H1 (cell line): ENCODE data around the gene FSTL4. TPM values are rescaled to one million over a fixed set of nuclear protein-coding genes. Genes with fewer than 3 reads are reported as not detected.

ENCODE experiments used
- CTCF ChIA-PET: fragments of 300-600 bp; sonication (Branson Sonifier 250); formaldehyde crosslinking; loops from one replicate; lab custom pipeline; 2021; ENCODE audit not compliant: partially characterized antibody; lab: Charles Lee
- POLR2A ChIA-PET: fragments of 300-600 bp; sonication (Branson Sonifier 250); formaldehyde crosslinking; loops from one replicate; lab custom pipeline; 2021; ENCODE audit warnings: inconsistent platforms; ENCODE audit not compliant: partially characterized antibody; lab: Charles Lee
- DNase-seq, 2 experiments: peaks; one replicate each; pipeline versions ENCODE4 v3.0.0 to v3.0.0-alpha.2; 2010 to 2022; ENCODE audit warnings: low spot score in 2 of 2, low read depth in 1 of 2, mixed read lengths in 1 of 2
- FAIRE-seq: peaks from 2 replicates; lab custom pipeline; 2011; peaks lifted over from hg19 to GRCh38; lab: Jason Lieb, UNC
- H2AFZ ChIP-seq: 2 replicates; pipeline ENCODE4 v1.8.1; 2012; ENCODE audit warnings: low read length, inconsistent platforms
- H2AK5ac ChIP-seq: 2 replicates; pipeline ENCODE4 v1.6.1; 2013; ENCODE audit warnings: low read depth, low read length
- H2BK120ac ChIP-seq: replicated peaks from 2 replicates; pipeline ENCODE3; 2013; ENCODE audit warnings: low read depth, low read length, inconsistent platforms
- H2BK12ac ChIP-seq: 2 replicates; pipeline ENCODE4 v1.6.1; 2013; ENCODE audit warnings: low read depth, low read length
- H2BK15ac ChIP-seq: 2 replicates; pipeline ENCODE4 v1.6.1; 2013; ENCODE audit warnings: low read length
- H2BK20ac ChIP-seq: 2 replicates; pipeline ENCODE4 v1.6.1; 2013; ENCODE audit warnings: low read length
- H2BK5ac ChIP-seq: 2 replicates; pipeline ENCODE4 v1.6.1; 2013; ENCODE audit warnings: low read depth, low read length
- H3K14ac ChIP-seq: 2 replicates; pipeline ENCODE4 v1.6.1; 2013; ENCODE audit warnings: inconsistent platforms; ENCODE audit not compliant: insufficient read length
- H3K18ac ChIP-seq: 2 replicates; pipeline ENCODE4 v1.6.1; 2013; ENCODE audit warnings: low read length; ENCODE audit errors: extremely low read depth
- H3K23ac ChIP-seq: 2 replicates; pipeline ENCODE4 v1.6.1; 2013; ENCODE audit warnings: inconsistent platforms; ENCODE audit not compliant: insufficient read length
- H3K23me2 ChIP-seq: 2 replicates; pipeline ENCODE4 v1.6.1; 2013; ENCODE audit warnings: low read depth, low read length
- H3K27ac ChIP-seq: 2 replicates; pipeline ENCODE4 v1.6.1; 2011; ENCODE audit warnings: low read depth, low read length, inconsistent platforms
- H3K27me3 ChIP-seq, 4 experiments: replicated peaks in 1 of 4; 1 replicate in 1 of 4; 2 replicates in 3 of 4; pipeline versions ENCODE4 v1.6.1 to v1.8.1; 2011 to 2013; ENCODE audit warnings: low read length in 3 of 4, mild to moderate bottlenecking in 3 of 4, inconsistent platforms in 2 of 4, mixed read lengths in 2 of 4, moderate library complexity in 1 of 4; ENCODE audit not compliant: control insufficient read depth in 3 of 4, insufficient read depth in 3 of 4; ENCODE audit errors: extremely low read depth in 1 of 4
- H3K36me3 ChIP-seq, 4 experiments: 2 replicates each; pipeline versions ENCODE4 v1.6.1 to v1.8.1; 2011 to 2013; ENCODE audit warnings: mild to moderate bottlenecking in 4 of 4, low read length in 3 of 4, moderate library complexity in 2 of 4, control low read depth in 1 of 4, inconsistent platforms in 1 of 4; ENCODE audit not compliant: insufficient read depth in 4 of 4, control insufficient read depth in 2 of 4
- H3K4ac ChIP-seq: replicated peaks from 2 replicates; pipeline ENCODE3; 2013; ENCODE audit warnings: low read length, low read depth, mixed read lengths, inconsistent platforms; ENCODE audit not compliant: insufficient read length
- H3K4me1 ChIP-seq, 4 experiments: replicated peaks in 1 of 4; 1 replicate in 1 of 4; 2 replicates in 3 of 4; pipeline versions ENCODE4 v1.6.1 to v1.8.1; 2011 to 2013; ENCODE audit warnings: low read length in 3 of 4, inconsistent platforms in 2 of 4, mixed read lengths in 1 of 4; ENCODE audit not compliant: insufficient read depth in 4 of 4, control insufficient read depth in 3 of 4
- H3K4me2 ChIP-seq, 2 experiments: 2 replicates each; pipeline versions ENCODE4 v1.6.1 to v1.8.1; 2011 to 2013; ENCODE audit warnings: low read depth in 2 of 2, low read length in 2 of 2, control low read depth in 1 of 2, inconsistent platforms in 1 of 2, mild to moderate bottlenecking in 1 of 2; ENCODE audit not compliant: insufficient read depth in 1 of 2
- H3K4me3 ChIP-seq, 4 experiments: fragments of 200-600, 300-600 bp in 1 of 4; sonication (generic), shearing (Covaris generic), sonication (Bioruptor Twin) in 1 of 4; 2 replicates each; pipeline versions ENCODE4 v1.5.1 to v1.8.1; 2011 to 2016; ENCODE audit warnings: low read length in 4 of 4, low read depth in 3 of 4, control low read depth in 2 of 4, inconsistent platforms in 2 of 4, mild to moderate bottlenecking in 2 of 4, mixed read lengths in 1 of 4, moderate library complexity in 1 of 4; ENCODE audit not compliant: insufficient read depth in 2 of 4; ENCODE audit errors: extremely low read depth in 1 of 4
- H3K56ac ChIP-seq: replicated peaks from 2 replicates; pipeline ENCODE3; 2013; ENCODE audit warnings: low read depth, mild to moderate bottlenecking, mixed read lengths, low read length, inconsistent platforms; ENCODE audit not compliant: insufficient read length
- H3K79me1 ChIP-seq: 2 replicates; pipeline ENCODE4 v1.6.1; 2013; ENCODE audit warnings: low read depth, low read length, control low read depth
- H3K79me2 ChIP-seq, 2 experiments: 2 replicates each; pipeline versions ENCODE4 v1.6.1 to v1.8.1; 2012 to 2013; ENCODE audit warnings: low read length in 2 of 2, mild to moderate bottlenecking in 2 of 2, inconsistent platforms in 1 of 2; ENCODE audit not compliant: insufficient read depth in 2 of 2, control insufficient read depth in 1 of 2
- H3K9ac ChIP-seq, 4 experiments: replicated peaks in 1 of 4; 1 replicate in 1 of 4; 2 replicates in 3 of 4; pipeline versions ENCODE4 v1.6.1 to v1.8.1; 2011 to 2013; ENCODE audit warnings: low read depth in 3 of 4, low read length in 3 of 4, control low read depth in 2 of 4, mild to moderate bottlenecking in 2 of 4, moderate library complexity in 2 of 4, inconsistent platforms in 1 of 4; ENCODE audit errors: extremely low read depth in 1 of 4
- H3K9me3 ChIP-seq, 2 experiments: 2 replicates each; pipeline versions ENCODE4 v1.6.1 to v1.8.1; 2012 to 2013; ENCODE audit warnings: mild to moderate bottlenecking in 2 of 2, moderate library complexity in 2 of 2, control low read depth in 1 of 2, inconsistent platforms in 1 of 2, low read depth in 1 of 2, low read length in 1 of 2, mixed read lengths in 1 of 2; ENCODE audit not compliant: insufficient read depth in 2 of 2
- H4K20me1 ChIP-seq, 2 experiments: replicated peaks in 1 of 2; 2 replicates each; pipeline versions ENCODE3 to v1.8.1; 2011 to 2013; ENCODE audit warnings: inconsistent platforms in 2 of 2, low read length in 2 of 2, mild to moderate bottlenecking in 1 of 2; ENCODE audit not compliant: insufficient read depth in 2 of 2, control insufficient read depth in 1 of 2
- H4K5ac ChIP-seq: 2 replicates; pipeline ENCODE4 v1.6.1; 2013; ENCODE audit warnings: low read length, low read depth, mixed read lengths, inconsistent platforms; ENCODE audit not compliant: insufficient read length
- H4K8ac ChIP-seq: 2 replicates; pipeline ENCODE4 v1.8.0; 2013; ENCODE audit warnings: mild to moderate bottlenecking, moderate library complexity, low read length, inconsistent platforms; ENCODE audit not compliant: insufficient read depth; ENCODE audit errors: extremely low read depth
- H4K91ac ChIP-seq: replicated peaks from 2 replicates; pipeline ENCODE3; 2013; ENCODE audit warnings: low read length, mixed read lengths, inconsistent platforms; ENCODE audit not compliant: insufficient read length
- FOSL1 ChIP-seq: IDR thresholded peaks from 2 replicates; pipeline ENCODE4 v1.6.1; 2011; ENCODE audit warnings: mild to moderate bottlenecking, low read depth, low read length, moderate library complexity; ENCODE audit not compliant: insufficient read depth
- KDM1A ChIP-seq: fragments of 200-600, 300-600 bp; sonication (generic); IDR thresholded peaks from 2 replicates; pipeline ENCODE4 v1.7.1; 2016; ENCODE audit warnings: mild to moderate bottlenecking, low read length, borderline replicate concordance
- KDM5A ChIP-seq: fragments of 200-600 bp; IDR thresholded peaks from 2 replicates; pipeline ENCODE4 v1.7.1; 2012; ENCODE audit warnings: mild to moderate bottlenecking, low read length, inconsistent platforms, mixed read lengths
- WGBS, 2 experiments: shearing (Covaris generic) in 1 of 2; methylation state at CpG; one replicate each; pipeline versions ENCODE4 v1.1.6 to v1.1.7; 2013 to 2015; ENCODE audit warnings: low lambda C conversion rate in 2 of 2, mixed read lengths in 2 of 2, inconsistent platforms in 1 of 2, low coverage in 1 of 2, missing lambda C conversion rate in 1 of 2; ENCODE audit not compliant: insufficient replicate concordance in 2 of 2, insufficient coverage in 1 of 2, insufficient read length in 1 of 2; ENCODE audit errors: extremely low coverage in 1 of 2, missing lambda C conversion rate in 1 of 2; 5-methylcytosine and 5-hydroxymethylcytosine counted together
- polyA plus RNA-seq, 7 experiments: library from polyadenylated mRNA; depleted of rRNA in 3 of 7; stranded (reverse) in 5 of 7; unstranded in 2 of 7; fragments of >200 nt in 5 of 7; fragments of 200-250 nt in 2 of 7; gene quantifications; 1 replicate in 5 of 7; 2 replicates in 1 of 7; 4 replicates in 1 of 7; pipeline versions ENCODE4 v1.2.1 to v1.2.3, GENCODE V29; 2011 to 2013; ENCODE audit warnings: missing spikeins in 2 of 7, mixed read lengths in 2 of 7
- total RNA-seq: library from RNA; stranded (reverse); fragmentation: NEBNext Ultra II Directional; extraction: Animal tissue kit (Norgen Biotek cat#: 25700); gene quantifications from 2 replicates; pipeline ENCODE4 v1.2.1, GENCODE V29; 2021
- TF ChIP-seq, protein P1 (sequence below): IDR thresholded peaks from 2 replicates; pipeline ENCODE4 v1.6.1; 2011; ENCODE audit warnings: low read length, improper control_type of control experiment

FSTL4 gene
- total and polyA plus RNA-seq, 2 of the 8 experiments (the other 6 are each of a cell fraction or from before 2014, with no cell fraction given), result 3.1 to 4.1 TPM

- WGBS, 2 experiments, result 87% methylated on average over 6 of the region's 6 CpGs; no CpG with 5 or more reads in 1 of the 2 experiments
- POLR2A ChIA-PET, result no interaction called here
- H3K23me2 ChIP-seq, result no peaks in the 10 kb centered on the region
- no peak overlapping the region for H3K4ac ChIP-seq
- no peak overlapping the region for H2BK120ac ChIP-seq
- no peaks in the 10 kb centered on the region for H3K36me3 ChIP-seq
- TF ChIP-seq KDM5A (no peak), KDM1A (no peak), FOSL1 (no peak)
- TF ChIP-seq, protein P1, sequence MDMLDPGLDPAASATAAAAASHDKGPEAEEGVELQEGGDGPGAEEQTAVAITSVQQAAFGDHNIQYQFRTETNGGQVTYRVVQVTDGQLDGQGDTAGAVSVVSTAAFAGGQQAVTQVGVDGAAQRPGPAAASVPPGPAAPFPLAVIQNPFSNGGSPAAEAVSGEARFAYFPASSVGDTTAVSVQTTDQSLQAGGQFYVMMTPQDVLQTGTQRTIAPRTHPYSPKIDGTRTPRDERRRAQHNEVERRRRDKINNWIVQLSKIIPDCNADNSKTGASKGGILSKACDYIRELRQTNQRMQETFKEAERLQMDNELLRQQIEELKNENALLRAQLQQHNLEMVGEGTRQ, result no peak
- H3K79me1 ChIP-seq, result no peaks in the 10 kb centered on the region
- H3K18ac ChIP-seq, result no peak overlapping the region
- no peak overlapping the region for H3K14ac ChIP-seq
- no peak overlapping the region for H3K23ac ChIP-seq
- FAIRE-seq (no peak), DNase-seq (no peak)
- H2AK5ac ChIP-seq, result no peak overlapping the region
- H4K91ac ChIP-seq, result no peak overlapping the region
- CTCF ChIA-PET, result interaction anchor here (0.6 to 1.2 kb wide), 3 partner anchors 10 to 59 kb away, joined by 3 to 4 read pairs (median 3); no protein-coding TSS in a partner anchor
- no peaks in the 10 kb centered on the region for H3K4me1 ChIP-seq
- H4K8ac ChIP-seq, result no peak overlapping the region
- H2BK20ac ChIP-seq, result no peak overlapping the region
- no peak overlapping the region for H3K4me2 ChIP-seq
- H4K5ac ChIP-seq, result no peak overlapping the region
- H3K27me3 ChIP-seq, result no peaks in the 10 kb centered on the region
- H3K9me3 ChIP-seq, result no peaks in the 10 kb centered on the region
- no peak overlapping the region for H3K56ac ChIP-seq
- H3K79me2 ChIP-seq, result no peaks in the 10 kb centered on the region
- no peak overlapping the region for H2AFZ ChIP-seq
- H3K4me3 ChIP-seq, result no peak overlapping the region
- no peak overlapping the region for H2BK15ac ChIP-seq
- no peak overlapping the region for H3K27ac ChIP-seq
- no peaks in the 10 kb centered on the region for H4K20me1 ChIP-seq
- H2BK5ac ChIP-seq, result no peak overlapping the region
- no peak overlapping the region for H3K9ac ChIP-seq
- H2BK12ac ChIP-seq, result no peak overlapping the region
Observed at GRCh38 chr5:133150909-133151544, 461.3 kb downstream of the FSTL4 start.
